HUES64 (cell line): ENCODE measurements around the gene RUBCNL.

Experiments used
- H3K27ac ChIP-seq: 2 replicates; pipeline ENCODE4 v1.7.0; 2013; ENCODE audit warnings: low read depth, low read length, inconsistent platforms
- H3K27me3 ChIP-seq: 2 replicates; pipeline ENCODE4 v1.6.1; 2013; ENCODE audit warnings: mild to moderate bottlenecking, low read length; ENCODE audit not compliant: insufficient read depth
- H3K36me3 ChIP-seq: 2 replicates; pipeline ENCODE4 v1.6.1; 2013; ENCODE audit warnings: mild to moderate bottlenecking, low read length; ENCODE audit not compliant: insufficient read depth
- H3K4me1 ChIP-seq: 2 replicates; pipeline ENCODE4 v1.6.1; 2013; ENCODE audit warnings: mild to moderate bottlenecking, low read length, moderate library complexity; ENCODE audit not compliant: insufficient read depth
- H3K4me3 ChIP-seq: 2 replicates; pipeline ENCODE4 v1.5.1; 2013; ENCODE audit warnings: mild to moderate bottlenecking, low read length, moderate library complexity
- H3K9ac ChIP-seq: 2 replicates; pipeline ENCODE4 v1.6.1; 2013; ENCODE audit warnings: mild to moderate bottlenecking, low read depth, low read length
- H3K9me3 ChIP-seq: 2 replicates; pipeline ENCODE4 v1.6.1; 2013; ENCODE audit warnings: low read depth, low read length; ENCODE audit not compliant: insufficient read depth
- WGBS: fragments of 150-250, 120-280 bp; methylation state at CpG from one replicate; pipeline ENCODE4 v1.1.7; 2013; ENCODE audit warnings: missing lambda C conversion rate; 5-methylcytosine and 5-hydroxymethylcytosine counted together

RUBCNL gene

DNA sequence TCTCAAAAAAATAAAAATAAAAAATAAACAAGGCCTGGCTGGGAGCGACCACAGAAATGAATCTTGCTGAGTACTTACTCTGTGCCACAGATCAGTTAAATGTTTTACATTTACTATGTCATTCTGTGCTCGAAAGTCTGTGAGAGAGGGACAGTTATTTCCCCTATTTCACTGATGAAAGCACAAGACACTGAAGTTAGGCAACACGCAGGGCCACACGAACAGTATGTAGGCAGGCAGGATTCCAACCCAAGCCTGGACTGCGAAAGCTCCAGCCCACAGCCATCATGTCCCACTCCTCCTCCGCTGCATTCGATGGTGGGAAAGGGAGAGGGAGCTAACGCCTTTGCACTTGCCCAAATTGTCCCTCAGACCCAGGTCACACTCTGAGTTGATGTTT, 34.2 kb downstream of the RUBCNL start:
- no peaks in the 10 kb centered on the region for H3K36me3 ChIP-seq
- no peaks in the 10 kb centered on the region for H3K4me1 ChIP-seq
- H3K9ac ChIP-seq: no peak overlapping the region
- 98% methylated on average over 8 of the region's 8 CpGs for WGBS
- no peak overlapping the region for H3K4me3 ChIP-seq
- no peaks in the 10 kb centered on the region for H3K9me3 ChIP-seq
- no peak overlapping the region for H3K27ac ChIP-seq
- no peaks in the 10 kb centered on the region for H3K27me3 ChIP-seq

DNA sequence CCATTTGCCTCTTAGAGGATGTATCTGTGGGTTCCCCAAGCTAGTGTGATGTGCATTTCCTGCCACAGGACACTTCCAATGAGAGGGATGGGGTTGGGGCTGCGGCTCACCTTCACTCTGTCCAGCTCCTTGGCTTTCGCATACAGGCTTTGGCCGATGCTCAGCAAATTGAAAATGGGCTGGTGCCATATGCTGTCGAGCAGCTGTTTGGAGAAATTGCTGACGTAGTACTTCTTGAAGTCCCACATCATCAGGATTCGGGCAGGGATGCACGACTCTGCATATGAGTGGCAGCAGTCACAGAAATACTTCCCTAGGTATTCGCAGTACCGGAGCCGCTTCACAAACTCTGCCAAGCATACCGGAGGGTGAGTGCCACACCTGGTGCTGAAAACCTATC, 37.0 kb downstream of the RUBCNL start:
- H3K27me3 ChIP-seq: no peaks in the 10 kb centered on the region
- H3K4me1 ChIP-seq: no peaks in the 10 kb centered on the region
- no peak overlapping the region for H3K9ac ChIP-seq
- H3K4me3 ChIP-seq: no peak overlapping the region
- no peaks in the 10 kb centered on the region for H3K36me3 ChIP-seq
- H3K27ac ChIP-seq: no peak overlapping the region
- no peaks in the 10 kb centered on the region for H3K9me3 ChIP-seq
- WGBS: 97% methylated on average over 11 of the region's 11 CpGs

- Histone ChIP-seq H3K4me3 (no peak overlapping the region), H3K9me3 (no peaks in the 10 kb centered on the region), H3K4me1 (no peaks in the 10 kb centered on the region), H3K9ac (no peak overlapping the region), H3K36me3 (no peaks in the 10 kb centered on the region), H3K27ac (no peak overlapping the region), H3K27me3 (no peaks in the 10 kb centered on the region)
- WGBS: 93% methylated on average over 1 of the region's 1 CpG
Observed at GRCh38 chr13:46348961-46349360, 38.1 kb downstream of the RUBCNL start.

GRCh38 chr13:46347277-46347676, 39.8 kb downstream of the RUBCNL start:
- H3K9ac ChIP-seq: no peak overlapping the region
- H3K9me3 ChIP-seq: no peaks in the 10 kb centered on the region
- H3K36me3 ChIP-seq: no peaks in the 10 kb centered on the region
- H3K27me3 ChIP-seq: no peaks in the 10 kb centered on the region
- H3K27ac ChIP-seq: no peak overlapping the region
- no peak overlapping the region for H3K4me3 ChIP-seq
- 92% methylated on average over 4 of the region's 4 CpGs for WGBS
- no peaks in the 10 kb centered on the region for H3K4me1 ChIP-seq

DNA sequence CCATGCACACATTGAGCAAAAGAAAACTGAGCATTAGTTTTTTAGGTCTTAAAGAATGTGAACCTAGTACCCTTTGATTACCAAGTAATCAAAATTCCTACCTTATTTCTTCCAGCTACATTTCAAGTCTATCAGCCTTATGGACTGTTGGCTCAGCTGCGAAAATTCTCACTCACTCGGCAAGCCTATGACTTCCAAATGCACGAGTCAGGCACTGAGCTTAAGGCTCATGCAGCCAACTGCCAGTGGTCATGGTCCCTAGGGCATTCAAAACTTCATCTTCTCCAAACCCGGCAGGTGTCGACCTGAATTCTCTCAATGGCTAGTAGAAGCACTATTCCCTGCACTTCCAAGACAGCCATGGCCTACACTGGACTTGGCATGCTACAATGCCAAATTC, 41.2 kb downstream of the RUBCNL start:
- Histone ChIP-seq H3K9ac (no peak overlapping the region), H3K9me3 (no peaks in the 10 kb centered on the region), H3K27ac (no peak overlapping the region), H3K4me3 (no peak overlapping the region), H3K36me3 (no peaks in the 10 kb centered on the region), H3K4me1 (no peaks in the 10 kb centered on the region), H3K27me3 (no peaks in the 10 kb centered on the region)
- WGBS: 90% methylated on average over 5 of the region's 5 CpGs

DNA sequence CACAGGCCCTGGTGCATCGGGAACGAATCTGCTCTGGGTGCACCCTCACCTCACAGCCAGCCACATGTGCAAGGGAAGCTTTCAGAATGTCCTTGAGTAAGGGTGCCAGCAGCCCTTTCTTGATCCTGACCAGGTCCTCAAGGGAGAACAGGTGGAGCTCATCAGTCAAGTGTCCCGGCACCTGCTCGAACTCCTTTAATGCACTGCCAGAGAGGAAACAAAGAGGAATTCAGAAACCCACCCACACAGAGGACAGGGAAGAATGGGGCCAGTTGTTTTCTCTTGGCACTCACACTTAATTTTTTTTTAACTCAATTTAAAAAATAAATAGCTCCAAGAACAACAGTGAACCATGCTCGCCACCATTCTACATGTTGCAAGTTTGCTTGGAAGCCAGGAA, 41.7 kb downstream of the RUBCNL start:
- Histone ChIP-seq H3K27ac (no peak overlapping the region), H3K36me3 (no peaks in the 10 kb centered on the region), H3K27me3 (no peaks in the 10 kb centered on the region), H3K4me1 (no peaks in the 10 kb centered on the region), H3K4me3 (no peak overlapping the region), H3K9ac (no peak overlapping the region), H3K9me3 (no peaks in the 10 kb centered on the region)
- WGBS: 96% methylated on average over 5 of the region's 5 CpGs

GRCh38 chr13:46343279-46343994, 43.6 kb downstream of the RUBCNL start:
- WGBS: 90% methylated on average over 16 of the region's 16 CpGs
- H3K4me1 ChIP-seq: no peaks in the 10 kb centered on the region
- H3K36me3 ChIP-seq: no peaks in the 10 kb centered on the region
- no peak overlapping the region for H3K9ac ChIP-seq
- no peaks in the 10 kb centered on the region for H3K27me3 ChIP-seq
- H3K27ac ChIP-seq: no peak overlapping the region
- no peaks in the 10 kb centered on the region for H3K9me3 ChIP-seq
- H3K4me3 ChIP-seq: no peak overlapping the region

DNA sequence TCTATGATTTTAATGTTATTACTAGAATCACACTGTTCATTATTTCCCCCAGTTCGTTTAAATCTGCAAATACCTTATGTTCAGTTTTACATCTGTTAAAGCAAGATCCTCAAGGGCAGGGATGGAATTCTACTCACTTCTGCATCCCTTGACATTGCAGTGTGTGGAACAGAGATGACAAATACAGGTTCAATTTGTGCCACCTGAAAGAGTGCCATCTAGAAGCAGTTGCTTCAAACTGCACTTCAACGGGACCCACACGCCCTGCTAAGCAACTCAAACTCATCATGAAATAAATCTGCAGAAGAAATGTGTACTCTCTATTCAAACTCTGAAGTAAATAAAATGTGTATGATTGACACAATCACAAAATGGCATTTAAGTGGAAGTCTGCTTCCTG, 44.5 kb downstream of the RUBCNL start:
- Histone ChIP-seq H3K27me3 (no peaks in the 10 kb centered on the region), H3K9ac (no peak overlapping the region), H3K9me3 (no peaks in the 10 kb centered on the region), H3K4me1 (no peaks in the 10 kb centered on the region), H3K36me3 (no peaks in the 10 kb centered on the region), H3K27ac (no peak overlapping the region), H3K4me3 (no peak overlapping the region)
- WGBS: 86% methylated on average over 3 of the region's 3 CpGs

- 100% methylated on average over 1 of the region's 1 CpG for WGBS
- no peaks in the 10 kb centered on the region for H3K4me1 ChIP-seq
- H3K9me3 ChIP-seq: no peaks in the 10 kb centered on the region
- H3K27me3 ChIP-seq: no peaks in the 10 kb centered on the region
- no peak overlapping the region for H3K9ac ChIP-seq
- no peaks in the 10 kb centered on the region for H3K36me3 ChIP-seq
- H3K27ac ChIP-seq: no peak overlapping the region
- no peak overlapping the region for H3K4me3 ChIP-seq
Observed at GRCh38 chr13:46341112-46341711, 45.8 kb downstream of the RUBCNL start.

DNA sequence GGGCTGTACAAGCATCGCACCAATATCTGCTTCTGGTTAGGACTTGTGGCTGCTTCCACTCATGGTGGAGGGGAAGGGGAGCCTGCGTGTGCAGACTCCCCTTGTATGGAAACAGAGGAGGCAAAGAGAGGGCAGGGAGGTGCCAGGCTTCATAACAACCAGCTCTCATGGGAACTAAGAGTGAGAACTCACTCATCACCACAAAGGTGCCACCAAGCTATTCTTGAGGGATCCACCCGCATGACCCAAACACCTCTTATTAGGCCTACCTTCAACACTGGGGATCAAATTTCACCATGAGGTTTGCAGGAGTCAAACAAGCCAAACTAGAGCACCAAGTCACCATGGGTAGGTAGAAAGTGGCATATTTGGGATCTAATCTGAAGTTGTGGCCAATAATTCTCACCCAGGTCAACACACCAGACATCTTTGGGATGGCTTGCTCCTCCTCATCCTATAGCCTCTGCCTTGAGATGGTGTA, 46.4 kb downstream of the RUBCNL start:
- Histone ChIP-seq H3K36me3 (no peaks in the 10 kb centered on the region), H3K4me3 (no peak overlapping the region), H3K27me3 (no peaks in the 10 kb centered on the region), H3K27ac (no peak overlapping the region), H3K9ac (no peak overlapping the region), H3K4me1 (no peaks in the 10 kb centered on the region), H3K9me3 (no peaks in the 10 kb centered on the region)
- WGBS: 94% methylated on average over 3 of the region's 3 CpGs

GRCh38 chr13:46340011-46340410, 47.0 kb downstream of the RUBCNL start:
- H3K4me3 ChIP-seq: no peak overlapping the region

More at GRCh38 chr13:46340011-46340410, 47.0 kb downstream of the RUBCNL start:
- no peaks in the 10 kb centered on the region for H3K27me3 ChIP-seq
- no peak overlapping the region for H3K9ac ChIP-seq
- WGBS: 88% methylated on average over 1 of the region's 1 CpG
- no peaks in the 10 kb centered on the region for H3K36me3 ChIP-seq
- no peaks in the 10 kb centered on the region for H3K4me1 ChIP-seq
- no peak overlapping the region for H3K27ac ChIP-seq
- no peaks in the 10 kb centered on the region for H3K9me3 ChIP-seq
